K562 (cell line): ENCODE results near the gene MYO1D. TPM values are rescaled to one million over a fixed set of nuclear protein-coding genes. Genes with fewer than 3 reads are reported as not detected.

ENCODE experiments used
- ATAC-seq: fragments of 200-7000 bp; cut with Tn5 transposase; 3 replicates; pipeline ENCODE4 v1.9.1; 2020; ENCODE audit warnings: moderate library complexity
- BruUV-seq: library from RNA; stranded (reverse); fragments of 400-500 nt; replicated peaks from 2 replicates; lab custom pipeline; 2021; lab: Mats Ljungman, UMichigan
- CTCF ChIA-PET: fragments of 300-600 bp; formaldehyde crosslinking; extraction: SDS; loops from one replicate; lab custom pipeline; 2021; ENCODE audit warnings: low intra/inter-chr PET ratio; lab: Yijun Ruan, JAX
- POLR2A ChIA-PET: fragments of 300-600, 350-650 bp; sonication (Branson Sonifier 250); formaldehyde crosslinking; extraction: SDS; loops from one replicate; lab custom pipeline; 2021; ENCODE audit warnings: antibody characterized with exemption, inconsistent platforms; lab: Yijun Ruan, JAX
- DNase-seq, 4 experiments: peaks; one replicate each; pipeline versions ENCODE4 v3.0.0 to v3.0.0-alpha.2; 2011 to 2018; ENCODE audit warnings: low spot score in 3 of 4, mixed read lengths in 3 of 4; ENCODE audit errors: extremely low read depth in 1 of 4
- FAIRE-seq: peaks from 2 replicates; lab custom pipeline; 2011; peaks lifted over from hg19 to GRCh38; lab: Jason Lieb, UNC
- H2AFZ ChIP-seq: 2 replicates; pipeline ENCODE4 v1.6.0; 2011; ENCODE audit warnings: low read depth, low read length, control low read depth, inconsistent platforms
- H3K27ac ChIP-seq: fragments of 200-600 bp; 3 replicates; pipeline ENCODE4 v1.8.0; 2011; ENCODE audit warnings: low read depth, mild to moderate bottlenecking, control low read depth, inconsistent platforms, low read length, moderate library complexity, mixed read lengths; ENCODE audit errors: extremely low read depth
- H3K27me3 ChIP-seq, 2 experiments: fragments of 300-600 bp in 1 of 2; 2 replicates in 1 of 2; 3 replicates in 1 of 2; pipeline versions ENCODE4 v1.6.0 to v1.8.0; 2011; ENCODE audit warnings: inconsistent platforms in 2 of 2, low read length in 2 of 2, mild to moderate bottlenecking in 1 of 2, mixed read lengths in 1 of 2, moderate library complexity in 1 of 2; ENCODE audit not compliant: control insufficient read depth in 2 of 2, insufficient read depth in 2 of 2
- H3K36me3 ChIP-seq: fragments of 300-600 bp; 3 replicates; pipeline ENCODE4 v1.8.0; 2011; ENCODE audit warnings: mild to moderate bottlenecking, low read length, inconsistent platforms; ENCODE audit not compliant: control insufficient read depth, insufficient read depth
- H3K4me1 ChIP-seq, 2 experiments: fragments of 200-600 bp in 1 of 2; replicated peaks in 1 of 2; 2 replicates in 1 of 2; 3 replicates in 1 of 2; pipeline versions ENCODE4 v1.5.1 to v1.8.0; 2011; ENCODE audit warnings: inconsistent platforms in 2 of 2, low read length in 2 of 2, mild to moderate bottlenecking in 1 of 2, mixed read lengths in 1 of 2, moderate library complexity in 1 of 2; ENCODE audit not compliant: control insufficient read depth in 2 of 2, insufficient read depth in 2 of 2
- H3K4me2 ChIP-seq: 2 replicates; pipeline ENCODE4 v1.6.1; 2011; ENCODE audit warnings: low read length, control low read depth, inconsistent platforms, mixed read lengths; ENCODE audit not compliant: insufficient read depth
- H3K4me3 ChIP-seq: fragments of 200-600 bp; sonication (generic), shearing (Covaris generic); 2 replicates; pipeline ENCODE4 v1.5.1; 2016; ENCODE audit warnings: control low read depth, inconsistent platforms
- H3K79me2 ChIP-seq: fragments of 200-600 bp; 3 replicates; pipeline ENCODE4 v1.8.0; 2011; ENCODE audit warnings: low read length, inconsistent platforms; ENCODE audit not compliant: control insufficient read depth, insufficient read depth
- H3K9ac ChIP-seq, 2 experiments: 2 replicates each; pipeline versions ENCODE4 v1.6.0 to v1.6.1; 2011; ENCODE audit warnings: low read depth in 2 of 2, low read length in 2 of 2, control low read depth in 1 of 2, inconsistent platforms in 1 of 2, mild to moderate bottlenecking in 1 of 2, mixed read lengths in 1 of 2; ENCODE audit not compliant: insufficient read depth in 1 of 2
- H3K9me1 ChIP-seq: one replicate; pipeline ENCODE4 v1.6.0; 2011; ENCODE audit warnings: inconsistent platforms, mild to moderate bottlenecking, low read length, moderate library complexity; ENCODE audit not compliant: control insufficient read depth, insufficient read depth
- H3K9me3 ChIP-seq: replicated peaks from 2 replicates; pipeline ENCODE4 v1.5.1; 2011; ENCODE audit warnings: low read depth, low read length, inconsistent platforms; ENCODE audit not compliant: control insufficient read depth, insufficient read depth
- H4K20me1 ChIP-seq: replicated peaks from 2 replicates; pipeline ENCODE4 v1.6.1; 2011; ENCODE audit warnings: low read length, inconsistent platforms, mixed read lengths; ENCODE audit not compliant: control insufficient read depth, insufficient read depth
- ELF1 ChIP-seq: fragments of 200-800 bp; sonication (Bioruptor generic); IDR thresholded peaks from 2 replicates; pipeline ENCODE4 v1.6.1; 2016; ENCODE audit warnings: missing genetic modification characterization, missing compliant biosample characterization
- KLF16 ChIP-seq: IDR thresholded peaks from 2 replicates; pipeline ENCODE4 v1.6.1; 2016; ENCODE audit warnings: antibody characterized with exemption
- MCM5 ChIP-seq: fragments of 450-650 bp; IDR thresholded peaks from 2 replicates; pipeline ENCODE4 v1.6.1; 2016; ENCODE audit warnings: low read depth
- NFIC ChIP-seq: fragments of 450-650 bp; IDR thresholded peaks from 2 replicates; pipeline ENCODE4 v1.6.1; 2017; ENCODE audit warnings: mild to moderate bottlenecking, inconsistent platforms
- POLR2AphosphoS2 ChIP-seq: IDR thresholded peaks from 2 replicates; pipeline ENCODE4 v1.6.1; 2012; ENCODE audit warnings: low read length, improper control_type of control experiment
- SP1 ChIP-seq: sonication (generic); formaldehyde crosslinking; IDR thresholded peaks from 2 replicates; pipeline ENCODE4 v1.8.1; 2022; ENCODE audit warnings: mild to moderate bottlenecking, missing genetic modification reagents
- SRSF9 ChIP-seq: fragments of 200-400 bp; formaldehyde crosslinking; IDR thresholded peaks from 2 replicates; pipeline ENCODE4 v1.6.1; 2017; ENCODE audit warnings: low read depth, low read length, borderline replicate concordance
- ZC3H4 ChIP-seq: sonication (generic); formaldehyde crosslinking; IDR thresholded peaks from 2 replicates; pipeline ENCODE4 v1.9.0; 2021; ENCODE audit warnings: missing genetic modification reagents, borderline replicate concordance
- WGBS: fragments of 100-300 bp; shearing (Covaris generic); methylation state at CpG from one replicate; pipeline ENCODE4 v1.1.6; 2016; ENCODE audit warnings: low coverage, mixed read lengths; ENCODE audit not compliant: insufficient coverage; ENCODE audit errors: missing lambda C conversion rate; 5-methylcytosine and 5-hydroxymethylcytosine counted together
- in situ Hi-C: fragments of 300-500 bp; cut with MboI; formaldehyde crosslinking; loops from 4 replicates; pipeline ENCODE4 v1.15.0; 2018; ENCODE audit warnings: inconsistent platforms, mixed read lengths
- intact Hi-C: fragments of 100-400 bp; cut with micrococcal nuclease; formaldehyde crosslinking; loops from 2 replicates; pipeline ENCODE4 v1.14.2; 2022
- polyA plus RNA-seq, 8 experiments: library from polyadenylated mRNA; depleted of rRNA in 4 of 8; stranded (reverse) in 5 of 8; unstranded in 3 of 8; fragments of >200 nt; fragmentation: Nextera tagmentation in 2 of 8; fragmentation: Illumina TruSeq in 1 of 8; extraction: Ambion mirVana in 2 of 8; extraction: Trizol in 1 of 8; gene quantifications; 2 replicates each; pipeline versions ENCODE4 v1.2.1 to v1.2.3, GENCODE V29; 2011 to 2014; ENCODE audit warnings: inconsistent platforms in 1 of 8, missing spikeins in 1 of 8
- total RNA-seq, 7 experiments: library from RNA; depleted of rRNA in 6 of 7; stranded (reverse); fragments of >200 nt in 6 of 7; fragmentation: Illumina TruSeq in 2 of 7; extraction: Trizol in 2 of 7; gene quantifications; 2 replicates each; pipeline versions ENCODE4 v1.2.1 to v1.2.3, GENCODE V29; 2011 to 2021; ENCODE audit warnings: low replicate concordance in 1 of 7
- TF ChIP-seq, protein P1 (sequence below): fragments of 250-450 bp; sonication (Bioruptor Pico); IDR thresholded peaks from 2 replicates; pipeline ENCODE4 v1.5.0; 2020; ENCODE audit warnings: mild to moderate bottlenecking, borderline replicate concordance
- TF ChIP-seq, protein P2 (sequence below): fragments of 450-650 bp; formaldehyde crosslinking; IDR thresholded peaks from 2 replicates; pipeline ENCODE4 v1.4.0; 2022; ENCODE audit warnings: mild to moderate bottlenecking, moderate library complexity
- TF ChIP-seq, protein P3 (sequence below): sonication (generic); formaldehyde crosslinking; IDR thresholded peaks from 2 replicates; pipeline ENCODE4 v1.8.0; 2022; ENCODE audit warnings: mild to moderate bottlenecking, missing genetic modification reagents

The MYO1D gene
- total and polyA plus RNA-seq, 9 of the 15 experiments (the other 6 are each of a cell fraction or from before 2014, with no cell fraction given): 2.1 to 71.2 (median 45.4) TPM

DNA sequence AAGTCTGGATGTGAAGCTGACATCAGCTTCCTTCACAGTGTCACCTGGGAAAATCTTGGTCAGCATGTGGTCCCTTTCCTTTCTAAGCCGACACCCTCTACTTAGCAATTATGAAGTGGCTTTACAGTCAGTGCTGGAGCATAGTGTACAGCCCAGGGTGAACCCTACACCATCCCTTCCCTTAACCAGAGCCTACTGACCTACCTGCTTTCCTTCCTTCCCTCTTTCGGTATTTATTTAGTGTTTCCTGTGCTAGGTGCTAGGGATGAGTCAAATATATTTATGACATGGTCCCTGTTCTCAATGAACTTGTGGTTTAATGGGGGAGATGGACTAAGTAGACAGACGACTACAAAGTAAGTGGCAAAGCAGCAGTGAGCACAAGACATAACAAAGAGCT lies 312.6 kb downstream of the MYO1D start:
- FAIRE-seq: no peak
- 46% methylated on average over 3 of the region's 3 CpGs for WGBS
- no peaks in the 10 kb centered on the region for H3K9me1 ChIP-seq
- ChIA-PET CTCF (no interaction called here), POLR2A (no interaction called here)
- no peak overlapping the region for H3K9ac ChIP-seq
- in situ Hi-C loops (no loop called here), intact Hi-C loops (no loop called here)
- no peaks in the 10 kb centered on the region for H3K9me3 ChIP-seq
- H2AFZ ChIP-seq: no peak overlapping the region
- H3K27me3 ChIP-seq: no peaks in the 10 kb centered on the region
- no peak for DNase-seq
- H3K79me2 ChIP-seq: no peaks in the 10 kb centered on the region
- no peak overlapping the region for H3K27ac ChIP-seq
- no peaks in the 10 kb centered on the region; a peak in 1 of 5 replicates for H3K4me1 ChIP-seq
- no peak overlapping the region for H3K4me2 ChIP-seq
- TF ChIP-seq, protein P1, sequence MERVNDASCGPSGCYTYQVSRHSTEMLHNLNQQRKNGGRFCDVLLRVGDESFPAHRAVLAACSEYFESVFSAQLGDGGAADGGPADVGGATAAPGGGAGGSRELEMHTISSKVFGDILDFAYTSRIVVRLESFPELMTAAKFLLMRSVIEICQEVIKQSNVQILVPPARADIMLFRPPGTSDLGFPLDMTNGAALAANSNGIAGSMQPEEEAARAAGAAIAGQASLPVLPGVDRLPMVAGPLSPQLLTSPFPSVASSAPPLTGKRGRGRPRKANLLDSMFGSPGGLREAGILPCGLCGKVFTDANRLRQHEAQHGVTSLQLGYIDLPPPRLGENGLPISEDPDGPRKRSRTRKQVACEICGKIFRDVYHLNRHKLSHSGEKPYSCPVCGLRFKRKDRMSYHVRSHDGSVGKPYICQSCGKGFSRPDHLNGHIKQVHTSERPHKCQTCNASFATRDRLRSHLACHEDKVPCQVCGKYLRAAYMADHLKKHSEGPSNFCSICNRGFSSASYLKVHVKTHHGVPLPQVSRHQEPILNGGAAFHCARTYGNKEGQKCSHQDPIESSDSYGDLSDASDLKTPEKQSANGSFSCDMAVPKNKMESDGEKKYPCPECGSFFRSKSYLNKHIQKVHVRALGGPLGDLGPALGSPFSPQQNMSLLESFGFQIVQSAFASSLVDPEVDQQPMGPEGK (CRISPR knock-in tag): no peak
- no peak for TF ChIP-seq POLR2AphosphoS2
- TF ChIP-seq KLF16: no peak
- TF ChIP-seq, protein P2, sequence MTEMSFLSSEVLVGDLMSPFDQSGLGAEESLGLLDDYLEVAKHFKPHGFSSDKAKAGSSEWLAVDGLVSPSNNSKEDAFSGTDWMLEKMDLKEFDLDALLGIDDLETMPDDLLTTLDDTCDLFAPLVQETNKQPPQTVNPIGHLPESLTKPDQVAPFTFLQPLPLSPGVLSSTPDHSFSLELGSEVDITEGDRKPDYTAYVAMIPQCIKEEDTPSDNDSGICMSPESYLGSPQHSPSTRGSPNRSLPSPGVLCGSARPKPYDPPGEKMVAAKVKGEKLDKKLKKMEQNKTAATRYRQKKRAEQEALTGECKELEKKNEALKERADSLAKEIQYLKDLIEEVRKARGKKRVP (CRISPR knock-in tag): no peak
- no peak for TF ChIP-seq ELF1 (tag)
- TF ChIP-seq, protein P3, sequence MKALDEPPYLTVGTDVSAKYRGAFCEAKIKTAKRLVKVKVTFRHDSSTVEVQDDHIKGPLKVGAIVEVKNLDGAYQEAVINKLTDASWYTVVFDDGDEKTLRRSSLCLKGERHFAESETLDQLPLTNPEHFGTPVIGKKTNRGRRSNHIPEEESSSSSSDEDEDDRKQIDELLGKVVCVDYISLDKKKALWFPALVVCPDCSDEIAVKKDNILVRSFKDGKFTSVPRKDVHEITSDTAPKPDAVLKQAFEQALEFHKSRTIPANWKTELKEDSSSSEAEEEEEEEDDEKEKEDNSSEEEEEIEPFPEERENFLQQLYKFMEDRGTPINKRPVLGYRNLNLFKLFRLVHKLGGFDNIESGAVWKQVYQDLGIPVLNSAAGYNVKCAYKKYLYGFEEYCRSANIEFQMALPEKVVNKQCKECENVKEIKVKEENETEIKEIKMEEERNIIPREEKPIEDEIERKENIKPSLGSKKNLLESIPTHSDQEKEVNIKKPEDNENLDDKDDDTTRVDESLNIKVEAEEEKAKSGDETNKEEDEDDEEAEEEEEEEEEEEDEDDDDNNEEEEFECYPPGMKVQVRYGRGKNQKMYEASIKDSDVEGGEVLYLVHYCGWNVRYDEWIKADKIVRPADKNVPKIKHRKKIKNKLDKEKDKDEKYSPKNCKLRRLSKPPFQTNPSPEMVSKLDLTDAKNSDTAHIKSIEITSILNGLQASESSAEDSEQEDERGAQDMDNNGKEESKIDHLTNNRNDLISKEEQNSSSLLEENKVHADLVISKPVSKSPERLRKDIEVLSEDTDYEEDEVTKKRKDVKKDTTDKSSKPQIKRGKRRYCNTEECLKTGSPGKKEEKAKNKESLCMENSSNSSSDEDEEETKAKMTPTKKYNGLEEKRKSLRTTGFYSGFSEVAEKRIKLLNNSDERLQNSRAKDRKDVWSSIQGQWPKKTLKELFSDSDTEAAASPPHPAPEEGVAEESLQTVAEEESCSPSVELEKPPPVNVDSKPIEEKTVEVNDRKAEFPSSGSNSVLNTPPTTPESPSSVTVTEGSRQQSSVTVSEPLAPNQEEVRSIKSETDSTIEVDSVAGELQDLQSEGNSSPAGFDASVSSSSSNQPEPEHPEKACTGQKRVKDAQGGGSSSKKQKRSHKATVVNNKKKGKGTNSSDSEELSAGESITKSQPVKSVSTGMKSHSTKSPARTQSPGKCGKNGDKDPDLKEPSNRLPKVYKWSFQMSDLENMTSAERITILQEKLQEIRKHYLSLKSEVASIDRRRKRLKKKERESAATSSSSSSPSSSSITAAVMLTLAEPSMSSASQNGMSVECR: no peak
- TF ChIP-seq NFIC: no peak
- no peak for TF ChIP-seq SRSF9
- TF ChIP-seq ZC3H4: no peak
- TF ChIP-seq SP1 (CRISPR knock-in tag): no peak
- no peak for TF ChIP-seq MCM5
- H4K20me1 ChIP-seq: no peaks in the 10 kb centered on the region
- ATAC-seq: no peak
- no TSS peak for BruUV-seq
- no peaks in the 10 kb centered on the region; the same call in 2 of the 3 replicates for H3K36me3 ChIP-seq
- H3K4me3 ChIP-seq: no peak overlapping the region
